NCI-H446 (cell line): ENCODE measurements around the gene AGPS.
"Not testable (repeated sequence)": the region's sequence is repeated elsewhere in the genome, so short reads cannot be mapped to it uniquely, and the experiment has no call there.

ENCODE experiments used
- DNase-seq, 2 experiments: peaks; one replicate each; lab custom pipeline; 2025; lab: John Stamatoyannopoulos, UW

The AGPS gene

DNA sequence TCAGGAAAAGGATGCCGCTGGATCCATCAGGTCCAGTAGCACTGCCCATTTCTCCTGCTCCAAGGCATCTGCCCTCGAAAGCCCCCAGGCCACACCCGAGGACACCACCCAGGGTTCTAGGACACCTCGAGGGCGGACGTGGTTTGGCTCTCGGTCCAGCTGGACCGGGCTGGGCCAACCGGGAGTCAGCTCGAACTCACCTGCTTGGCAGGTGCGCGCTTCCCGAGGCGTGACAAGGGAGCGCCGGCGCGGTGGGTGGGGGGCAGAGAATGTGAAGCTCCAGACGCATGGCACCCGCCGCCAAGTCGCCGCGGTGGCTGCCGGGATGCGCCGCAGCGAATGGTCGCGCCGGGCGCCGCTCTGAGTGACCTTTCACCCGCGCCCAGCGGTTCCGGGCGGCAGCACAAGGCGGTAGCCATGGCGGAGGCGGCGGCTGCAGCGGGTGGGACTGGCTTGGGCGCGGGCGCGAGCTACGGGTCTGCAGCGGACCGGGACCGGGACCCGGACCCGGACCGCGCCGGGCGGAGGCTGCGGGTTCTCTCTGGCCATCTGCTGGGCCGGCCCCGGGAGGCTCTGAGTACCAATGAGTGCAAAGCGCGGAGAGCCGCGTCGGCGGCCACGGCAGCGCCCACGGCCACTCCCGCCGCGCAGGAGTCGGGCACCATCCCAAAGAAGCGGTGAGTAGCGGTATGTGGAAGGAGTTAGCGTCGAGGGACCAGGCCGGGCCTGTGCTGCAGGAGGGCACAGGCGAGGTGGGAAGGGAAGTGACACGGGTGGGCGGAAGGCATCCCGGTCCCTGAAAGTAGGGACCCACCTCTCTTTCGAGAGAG is at the start of gene AGPS:
Gene AGPS, plus strand, starts transcription at position 401 of the 830 bp plus-strand sequence. Its CDS starts 17 bp downstream, at position 418.
- peak in 1 of 2 experiments; percentile 66 for DNase-seq

DNA sequence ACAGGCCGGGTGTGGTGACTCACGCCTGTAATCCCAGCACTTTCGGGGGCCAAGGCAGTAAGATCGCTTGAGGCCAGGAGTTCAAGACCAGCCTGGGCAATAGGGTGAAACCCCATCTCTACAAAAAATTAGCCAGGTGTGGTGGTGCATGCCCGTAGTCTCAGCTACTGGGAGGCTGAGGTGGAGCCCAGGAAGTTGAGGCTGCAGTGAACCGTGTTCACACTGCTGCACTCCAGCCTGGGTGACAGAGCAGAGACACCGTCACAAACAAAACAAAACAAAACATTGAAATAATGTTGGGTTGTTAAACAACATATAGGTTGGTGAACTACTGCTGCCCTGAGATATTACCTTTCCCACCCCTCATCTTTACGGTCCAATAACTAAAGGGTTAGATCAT is 48.8 kb upstream of the AGPS start:
- DNase-seq = no peak

DNA sequence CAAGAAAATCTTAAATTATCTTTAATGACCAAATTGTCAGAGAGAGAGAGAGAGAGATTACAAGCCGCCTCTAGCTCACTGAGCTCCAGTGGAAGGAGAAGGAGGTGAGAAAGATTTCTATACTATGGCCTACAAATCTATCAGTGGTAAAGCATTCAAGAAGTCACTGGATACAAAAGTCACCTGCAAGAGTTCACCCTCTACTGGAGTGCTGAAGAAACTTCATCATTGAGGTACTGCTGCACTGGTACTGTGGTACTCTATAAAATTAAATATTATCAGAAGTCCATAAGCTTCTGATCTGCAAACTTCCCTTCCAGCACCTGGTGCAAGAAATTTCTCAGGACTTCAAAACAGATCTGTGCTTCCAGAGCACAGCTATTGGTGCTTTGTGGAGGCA is 48.3 kb upstream of the AGPS start:
- DNase-seq = no peak

DNA sequence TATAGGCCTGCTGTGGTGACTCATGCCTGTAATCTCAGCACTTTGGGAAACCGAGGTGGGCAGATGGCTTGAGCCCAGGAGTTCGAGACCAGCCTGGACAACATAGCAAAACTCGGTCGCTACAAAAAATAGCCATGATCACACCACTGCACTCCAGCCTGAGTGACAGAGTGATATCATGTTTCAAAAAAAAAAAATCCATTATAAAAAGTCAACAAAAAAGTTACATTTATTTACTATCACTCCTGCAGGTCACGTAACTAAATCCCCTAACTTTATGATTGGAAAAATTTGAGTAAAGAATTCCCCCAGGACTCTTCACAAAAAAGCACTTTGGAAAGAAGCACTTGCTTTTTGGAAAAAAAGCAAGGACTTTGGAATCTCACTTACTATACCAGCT is 46.4 kb upstream of the AGPS start:
- DNase-seq = no peak

DNA sequence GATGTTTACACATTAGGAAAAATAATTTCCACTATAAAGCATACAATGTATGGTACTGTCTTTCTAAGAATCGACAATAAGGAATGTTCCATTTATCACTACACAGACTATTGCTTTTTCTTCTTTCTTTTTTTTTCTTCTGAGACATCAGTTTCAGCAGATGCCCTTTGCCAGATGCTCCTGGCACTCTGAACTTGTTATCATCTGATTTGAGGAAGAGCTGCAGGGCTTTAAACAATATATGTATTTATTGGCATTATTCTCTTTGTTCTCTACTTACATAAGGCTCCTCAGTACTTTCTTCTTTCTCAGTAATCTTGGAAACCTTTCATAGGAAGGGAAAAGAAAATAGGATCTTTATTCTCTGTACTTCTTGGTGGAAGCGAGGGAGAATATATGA is 45.0 kb upstream of the AGPS start:
- DNase-seq = no peak

DNA sequence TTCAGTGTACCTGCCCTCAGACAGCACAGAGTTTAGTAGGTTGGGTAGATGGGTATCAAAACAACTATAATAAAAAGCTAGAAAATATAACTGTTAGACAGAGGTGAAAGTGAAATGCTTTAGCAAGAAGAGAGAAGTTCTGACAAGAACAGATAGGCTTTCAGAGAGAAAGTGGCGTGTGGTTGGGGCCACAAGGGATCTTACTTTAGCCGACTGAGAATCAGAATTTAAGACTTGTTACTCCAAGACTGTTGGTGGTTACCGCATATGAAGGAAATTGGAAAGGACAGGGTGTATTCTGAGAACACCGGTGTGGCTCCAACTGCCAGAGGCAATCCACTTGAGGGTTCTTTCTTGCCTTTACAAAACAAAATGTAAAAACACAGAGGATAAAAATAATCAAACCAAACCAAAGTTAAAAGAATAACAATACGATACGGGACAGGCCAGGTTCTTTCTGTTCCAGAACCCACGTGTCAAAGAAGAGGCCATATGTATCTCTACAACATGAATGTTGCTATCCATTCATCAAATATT is 44.4 kb upstream of the AGPS start:
- no peak for DNase-seq

DNA sequence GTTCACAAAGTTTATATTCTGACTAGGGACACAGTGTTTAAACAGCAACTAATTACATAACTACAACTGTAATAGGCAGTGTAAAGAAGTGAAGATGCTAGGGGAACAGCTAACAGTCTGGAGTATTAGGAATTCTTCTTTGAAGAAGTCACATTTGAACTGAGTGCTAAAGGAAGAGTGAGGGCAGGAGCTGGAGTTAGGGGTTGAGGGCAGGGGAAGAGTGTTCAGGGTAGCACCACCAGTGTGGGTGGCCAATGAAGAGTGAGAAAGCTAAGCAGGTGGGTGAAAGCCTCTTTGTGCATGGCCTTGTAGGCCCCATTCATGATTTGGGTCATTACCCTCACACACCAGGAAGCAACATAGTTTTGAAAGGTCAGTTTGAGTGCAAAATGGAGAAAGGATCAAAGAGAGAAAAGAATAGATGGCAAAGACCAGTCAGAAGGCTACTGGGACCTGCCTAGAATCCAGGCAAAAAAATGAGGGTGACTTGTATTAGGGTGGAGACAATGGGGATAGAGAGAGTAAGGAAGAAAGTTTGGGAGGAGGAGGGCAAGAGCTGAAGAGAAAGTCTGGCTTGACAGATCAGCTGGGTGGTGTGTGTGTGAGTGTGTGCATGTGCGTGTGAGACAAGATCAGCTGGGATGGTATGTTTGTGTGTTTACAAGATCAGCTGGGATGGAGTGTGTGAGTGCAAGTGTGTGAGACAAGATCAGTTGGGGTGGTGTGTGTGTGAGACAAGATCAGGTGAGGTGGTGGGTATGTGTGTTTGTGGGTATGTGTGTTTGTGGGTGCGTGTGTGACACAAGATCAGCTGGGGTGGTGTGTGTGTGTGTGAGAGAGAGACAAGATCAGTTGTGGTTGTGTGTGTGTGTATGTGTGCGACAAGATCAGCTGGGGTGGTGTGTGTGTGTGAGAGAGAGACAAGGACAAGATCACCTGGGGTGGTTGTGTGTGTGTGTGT is 43.6 kb upstream of the AGPS start:
- no peak for DNase-seq

DNA sequence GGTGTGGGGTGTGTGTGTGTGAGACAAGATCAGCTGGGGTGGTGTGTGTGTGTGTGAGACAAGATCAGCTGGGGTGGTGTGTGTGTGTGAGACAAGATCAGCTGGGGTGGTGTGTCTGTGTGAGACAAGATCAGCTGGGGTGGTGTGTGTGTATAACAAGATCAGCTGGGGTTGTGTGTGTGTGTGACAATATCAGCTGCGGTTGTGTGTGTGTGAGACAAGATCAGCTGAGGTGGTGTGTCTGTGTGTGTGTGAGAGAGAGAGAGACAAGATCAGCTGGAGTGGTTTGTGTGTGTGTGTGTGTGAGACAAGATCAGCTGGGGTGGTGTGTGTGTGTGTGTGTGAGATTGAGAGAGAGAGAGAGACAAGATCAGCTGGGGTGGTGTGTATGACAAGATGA is 41.9 kb upstream of the AGPS start:
- DNase-seq = not testable (repeated sequence)

DNA sequence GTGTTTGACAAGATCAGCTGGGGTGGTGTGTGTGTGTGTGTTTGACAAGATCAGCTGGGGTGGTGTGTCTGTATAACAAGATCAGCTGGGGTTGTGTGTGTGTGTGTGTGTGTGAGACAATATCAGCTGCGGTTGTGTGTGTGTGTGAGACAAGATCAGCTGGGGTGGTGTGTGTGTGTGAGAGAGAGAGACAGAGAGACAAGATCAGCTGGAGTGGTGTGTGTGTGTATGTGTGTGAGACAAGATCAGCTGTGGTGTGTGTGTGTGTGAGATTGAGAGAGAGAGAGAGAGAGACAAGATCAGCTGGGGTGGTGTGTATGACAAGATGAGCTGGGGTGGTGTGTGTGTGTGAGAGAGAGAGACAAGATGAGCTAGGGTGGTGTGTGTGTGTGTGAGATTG is 41.5 kb upstream of the AGPS start:
- not testable (repeated sequence) for DNase-seq

DNA sequence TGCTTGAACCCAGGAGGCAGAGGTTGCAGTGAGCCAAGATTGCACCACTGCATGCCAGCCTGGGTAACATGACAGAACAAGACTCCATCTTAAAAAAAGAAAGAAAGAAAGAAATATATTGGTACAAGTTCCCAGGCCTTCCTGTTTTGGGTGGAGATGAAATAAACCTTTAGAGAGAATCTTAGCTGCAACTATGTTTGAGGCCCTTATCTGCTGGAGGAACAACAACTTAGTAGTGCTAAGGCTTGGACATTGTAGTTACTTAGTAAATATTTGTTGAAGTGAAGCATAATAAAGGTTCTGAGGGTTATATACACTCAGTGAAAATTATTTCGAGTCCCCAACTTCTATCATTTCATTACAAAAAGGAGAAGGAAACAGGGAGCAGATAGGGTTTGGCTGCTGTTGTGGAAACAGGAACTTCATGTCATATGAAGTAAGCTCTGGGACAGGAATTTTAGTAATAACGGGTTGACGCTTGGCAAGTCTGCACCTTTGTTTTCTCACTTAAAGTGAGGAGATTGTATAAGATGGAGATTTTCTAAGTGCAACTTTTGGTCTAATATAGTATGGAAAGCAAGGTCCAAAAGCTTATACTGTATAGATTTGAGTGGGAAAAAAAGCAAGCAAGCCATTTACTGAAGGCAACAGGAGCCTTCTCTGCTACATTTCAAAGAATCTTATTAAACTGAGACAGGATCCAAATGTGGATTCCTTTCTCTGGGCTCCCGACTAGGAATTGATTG is 40.0 kb upstream of the AGPS start:
- DNase-seq = no peak

DNA sequence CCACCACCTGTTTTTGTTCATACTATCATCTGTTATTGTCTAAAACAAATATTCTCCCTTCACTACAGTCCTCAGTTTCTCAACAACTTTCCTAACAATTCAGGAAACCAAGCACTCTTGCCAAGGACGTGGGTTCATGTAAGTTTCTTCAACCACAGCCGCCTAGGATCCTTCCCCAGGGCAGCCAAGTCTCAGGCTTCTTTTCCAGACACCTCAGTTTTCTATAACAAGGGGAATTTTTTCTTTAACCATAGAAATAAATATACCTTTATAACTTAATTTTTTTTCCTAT is 39.4 kb upstream of the AGPS start:
- no peak for DNase-seq

DNA sequence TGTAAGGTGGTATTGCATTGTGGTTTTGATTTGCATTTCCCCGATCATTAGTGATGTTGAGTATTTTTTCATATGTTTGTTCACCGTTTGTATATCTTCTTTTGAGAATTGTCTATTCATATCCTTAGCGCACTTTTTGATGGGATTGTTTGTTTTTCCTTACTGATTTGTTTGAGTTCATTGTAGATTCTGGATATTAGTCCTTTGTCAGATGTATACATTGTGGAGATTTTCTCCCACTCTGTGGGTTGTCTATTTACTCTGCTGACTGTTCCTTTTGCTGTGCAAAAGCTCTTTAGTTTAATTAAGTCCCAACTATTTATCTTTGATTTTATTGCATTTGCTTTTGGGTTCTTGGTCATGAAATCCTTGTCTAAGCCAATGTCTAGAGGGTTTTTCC is 38.0 kb upstream of the AGPS start:
- not testable (repeated sequence) for DNase-seq

DNA sequence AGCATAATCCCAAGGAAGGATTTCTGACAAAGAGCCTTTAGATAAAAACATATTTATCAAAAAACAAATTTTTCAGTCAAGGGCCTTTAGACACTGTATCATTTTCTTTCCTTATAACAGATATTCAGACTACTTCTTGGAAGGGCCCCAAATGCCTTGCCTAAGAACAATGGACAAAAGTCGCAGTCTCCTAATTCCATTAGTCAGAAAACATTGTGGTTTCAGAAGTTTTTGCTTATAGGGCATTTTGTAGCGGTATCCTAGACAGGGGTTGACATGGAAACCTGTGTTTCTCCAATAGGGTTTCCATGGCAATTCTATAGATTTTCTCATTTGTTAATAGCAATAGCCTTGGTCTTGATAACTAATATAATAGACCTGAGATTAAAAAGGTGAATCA is 36.7 kb upstream of the AGPS start:
- no peak for DNase-seq

DNA sequence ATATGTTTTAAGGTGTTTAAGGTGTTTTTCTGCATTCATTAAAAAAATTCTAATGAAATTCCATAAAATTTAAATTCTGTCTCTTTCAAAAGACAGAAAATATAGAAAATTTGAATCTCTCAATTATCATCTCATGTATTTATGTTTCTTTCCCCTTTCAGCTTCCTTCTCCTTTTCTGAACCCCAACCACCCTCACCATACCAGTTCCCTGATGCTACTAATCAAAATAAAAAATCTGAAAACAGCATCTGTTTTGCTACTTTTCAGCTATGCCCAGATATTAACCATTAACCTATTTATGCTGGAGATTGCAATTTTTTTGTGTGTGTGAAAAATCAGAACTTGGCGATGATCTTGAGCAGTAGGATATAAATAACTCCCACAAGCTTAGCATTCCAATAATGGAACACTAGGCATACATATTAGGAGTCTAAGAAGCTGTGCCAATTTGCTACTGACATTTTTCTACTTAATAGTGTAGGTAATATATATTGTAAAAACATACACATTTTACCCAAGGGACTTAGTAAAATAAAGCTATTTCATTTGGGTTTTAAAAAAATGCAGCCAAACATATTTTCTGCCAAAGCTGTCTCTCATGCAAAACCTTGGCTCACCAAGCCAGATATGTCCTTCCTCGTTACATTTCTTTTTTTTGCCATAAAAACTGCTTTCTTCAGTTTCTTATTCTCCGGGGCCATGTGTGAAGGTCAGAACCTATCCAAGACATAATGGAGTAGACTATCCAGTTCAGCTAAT is 32.6 kb upstream of the AGPS start:
- DNase-seq = no peak

DNA sequence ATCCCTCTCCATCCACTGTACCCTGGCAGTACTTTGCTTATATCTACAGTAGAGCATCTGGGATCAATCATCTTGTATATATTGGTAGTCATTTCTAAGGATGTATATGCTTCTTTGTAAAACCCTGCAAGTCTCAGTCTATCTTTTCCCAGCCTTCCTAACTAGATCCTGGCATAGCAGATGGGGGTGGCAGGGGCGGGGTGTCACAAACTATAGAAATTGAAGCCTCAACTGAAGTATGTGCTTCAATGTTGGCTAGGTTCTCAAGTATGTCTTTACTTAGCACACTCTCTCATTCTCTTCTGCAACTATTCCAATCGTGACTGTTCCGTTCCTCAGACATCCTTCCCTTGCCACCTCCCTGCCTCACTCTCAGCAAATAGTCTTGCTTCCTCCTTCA is 30.1 kb upstream of the AGPS start:
- no peak for DNase-seq

DNA sequence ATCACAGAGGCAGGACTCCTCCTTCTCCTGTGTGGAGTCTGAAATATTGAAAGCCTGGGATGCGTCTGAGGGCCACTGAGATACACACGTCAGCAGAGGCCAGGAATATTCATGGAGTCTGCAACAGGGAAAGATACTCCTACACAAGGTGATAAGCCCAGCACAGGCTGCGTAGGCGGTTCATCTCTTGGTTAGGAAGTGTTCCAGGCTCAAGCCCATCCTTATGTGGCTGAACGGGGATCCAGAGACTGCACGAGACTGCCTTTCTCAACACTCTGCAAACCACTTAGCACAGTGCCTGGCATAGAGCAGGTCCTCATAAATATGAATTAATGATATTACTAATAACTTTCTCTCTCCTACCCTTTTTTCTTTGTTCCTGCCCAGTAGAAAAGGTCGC is 29.2 kb upstream of the AGPS start:
- DNase-seq = no peak

DNA sequence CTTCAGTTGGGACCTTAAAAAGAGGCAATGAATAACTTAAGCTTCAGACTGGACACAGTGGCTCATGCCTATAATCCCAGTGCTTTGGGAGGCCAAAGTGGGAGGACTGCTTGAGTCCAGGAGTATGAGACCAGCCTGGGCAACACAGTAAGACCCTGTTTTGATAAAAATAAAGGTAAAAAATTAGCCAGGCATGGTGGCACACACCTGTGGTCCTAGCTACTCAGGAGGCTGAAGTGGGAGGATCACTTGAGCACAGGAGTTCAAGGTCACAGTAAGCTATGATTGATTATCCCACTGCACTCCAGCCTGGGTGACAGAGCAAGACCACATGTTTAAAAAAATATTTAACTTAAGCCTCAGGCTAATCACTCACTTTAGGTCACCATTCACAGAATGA is 26.8 kb upstream of the AGPS start:
- DNase-seq = not testable (repeated sequence)

DNA sequence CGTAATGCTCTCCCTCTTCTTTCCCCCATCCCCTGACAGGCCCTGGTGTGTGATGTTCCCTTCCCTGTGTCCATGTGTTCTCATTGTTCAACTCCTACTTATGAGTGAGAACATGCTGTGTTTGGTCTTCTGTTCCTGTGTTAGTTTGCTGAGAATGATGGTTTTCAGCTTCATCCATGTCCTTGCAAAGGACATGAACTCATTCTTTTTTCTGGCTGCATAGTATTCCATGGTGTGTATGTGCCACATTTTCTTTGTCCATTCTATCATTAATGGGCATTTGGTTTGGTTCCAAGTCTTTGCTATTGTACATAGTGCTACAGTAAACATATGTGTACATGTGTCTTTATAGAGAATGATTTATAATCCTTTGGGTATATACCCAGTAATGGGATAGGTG is 24.6 kb upstream of the AGPS start:
- DNase-seq = not testable (repeated sequence)

DNA sequence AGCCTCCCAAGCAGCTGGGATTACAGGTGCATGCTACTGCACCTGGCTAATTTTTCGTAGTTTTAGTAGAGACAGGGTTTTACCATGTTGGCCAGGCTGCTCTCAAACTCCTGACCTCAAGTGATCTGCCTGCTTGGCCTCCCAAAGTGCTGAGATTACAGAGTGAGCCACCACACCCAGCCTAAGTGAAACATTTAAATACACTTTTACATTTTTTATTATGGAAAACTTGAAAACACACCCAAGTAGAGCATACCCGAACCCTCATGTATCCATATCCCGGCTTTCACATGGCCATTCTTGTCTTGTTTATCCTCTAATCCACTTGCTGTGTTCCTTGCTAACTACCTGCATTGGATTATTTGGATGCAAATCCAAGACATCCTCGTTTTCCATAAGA is 13.2 kb upstream of the AGPS start:
- DNase-seq = no peak

DNA sequence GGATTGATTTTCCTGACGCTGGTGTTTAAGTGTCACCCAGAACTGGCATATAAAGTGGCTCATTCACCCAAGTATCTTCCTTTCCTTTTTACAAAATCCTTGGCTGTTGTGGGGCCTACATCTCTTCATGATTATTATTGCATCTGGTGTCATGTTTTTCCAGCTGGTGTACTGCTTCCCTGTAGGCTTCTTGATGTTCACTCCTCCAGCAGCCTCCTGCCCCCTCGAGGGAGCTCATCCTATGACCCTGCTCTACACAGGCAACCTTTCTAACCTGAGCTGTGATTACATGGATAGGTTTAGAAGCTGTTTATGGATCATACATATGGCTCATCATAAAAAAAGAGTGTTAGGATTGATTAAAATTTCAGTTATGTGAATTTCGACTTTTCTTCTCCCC is 12.4 kb upstream of the AGPS start:
- no peak for DNase-seq

DNA sequence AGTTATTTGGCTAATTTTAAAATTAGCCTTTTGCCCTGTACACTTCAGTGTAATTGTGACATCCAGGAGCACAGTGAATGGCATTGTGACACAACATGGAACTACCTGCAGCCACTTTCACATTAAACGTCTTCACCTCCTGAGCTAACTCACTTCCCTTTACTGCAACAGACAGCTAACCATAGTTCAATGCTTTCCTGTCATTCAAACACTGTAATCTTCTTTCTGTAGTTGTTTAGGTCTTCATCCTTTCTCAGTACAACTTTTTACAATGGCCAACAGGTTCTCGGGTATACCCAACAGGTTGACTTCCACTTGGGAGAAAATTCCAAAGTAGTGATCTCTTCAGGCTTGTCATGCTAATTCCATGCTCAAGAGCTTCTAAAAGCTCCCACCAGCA is 8.6 kb upstream of the AGPS start:
- DNase-seq = no peak

DNA sequence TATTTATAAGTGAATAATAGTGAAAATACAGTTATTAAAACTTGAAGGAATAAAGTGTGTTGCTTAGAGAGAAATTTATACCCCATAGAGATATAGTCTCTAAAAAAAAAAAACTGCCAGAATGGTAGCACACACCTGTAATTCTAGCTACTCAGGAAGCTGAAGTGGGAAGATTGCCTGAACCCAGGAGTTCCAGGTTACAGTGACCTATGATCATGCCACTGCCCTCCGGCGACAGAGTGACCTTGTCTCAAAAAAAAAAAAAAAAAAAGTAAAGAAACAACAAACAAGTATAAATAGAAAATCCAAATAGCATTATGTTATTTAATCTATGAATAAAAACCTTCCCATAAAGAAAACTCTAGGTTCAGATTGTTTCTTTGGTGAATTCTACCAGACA is 7.4 kb upstream of the AGPS start:
- no peak for DNase-seq
